HuH-7.5 (cell line): ENCODE data around the gene MGMT.

Source experiments
- DNase-seq: peaks from one replicate; pipeline ENCODE4 v3.0.0; 2011; ENCODE audit warnings: low spot score

The MGMT gene

GRCh38 chr10:129778571-129778970 is 311.5 kb downstream of the MGMT start:
- no peak for DNase-seq

GRCh38 chr10:129779126-129780111 is 312.4 kb downstream of the MGMT start:
- DNase-seq = no peak

- DNase-seq = no peak
These were observed 313.2 kb downstream of the MGMT start for GRCh38 chr10:129780198-129780597.

GRCh38 chr10:129780901-129781795 is 314.1 kb downstream of the MGMT start:
- no peak for DNase-seq

- no peak for DNase-seq
These were observed 317.2 kb downstream of the MGMT start for GRCh38 chr10:129784291-129784690.

GRCh38 chr10:129784891-129785290 is 317.9 kb downstream of the MGMT start:
- DNase-seq = no peak

- no peak for DNase-seq
These were observed 318.5 kb downstream of the MGMT start for GRCh38 chr10:129785536-129785981.

GRCh38 chr10:129786216-129786615 is 319.2 kb downstream of the MGMT start:
- no peak for DNase-seq

- DNase-seq = no peak
These were observed 320.5 kb downstream of the MGMT start for GRCh38 chr10:129787557-129787956.

GRCh38 chr10:129788215-129788614 is 321.2 kb downstream of the MGMT start:
- DNase-seq = no peak

- no peak for DNase-seq
These were observed 323.8 kb downstream of the MGMT start for GRCh38 chr10:129790715-129791446.

GRCh38 chr10:129792141-129792540 is 325.1 kb downstream of the MGMT start:
- no peak for DNase-seq

GRCh38 chr10:129792864-129793263 is 325.8 kb downstream of the MGMT start:
- DNase-seq = no peak

GRCh38 chr10:129793479-129793878 is 326.4 kb downstream of the MGMT start:
- peak; percentile 40 for DNase-seq

- DNase-seq = no peak
These were observed 327.0 kb downstream of the MGMT start for GRCh38 chr10:129793996-129794395.

- DNase-seq = no peak
These were observed 329.8 kb downstream of the MGMT start for GRCh38 chr10:129796710-129797420.

GRCh38 chr10:129799942-129800341 is 332.9 kb downstream of the MGMT start:
- no peak for DNase-seq

- no peak for DNase-seq
These were observed 333.8 kb downstream of the MGMT start for GRCh38 chr10:129800796-129801340.

- DNase-seq = no peak
These were observed 340.2 kb downstream of the MGMT start for GRCh38 chr10:129807211-129807610.

GRCh38 chr10:129808092-129808983 is 341.3 kb downstream of the MGMT start:
- no peak for DNase-seq
